CD8-positive, alpha-beta memory T cell (primary cell): Measurements from ENCODE around the gene S100PBP. TPM values are rescaled to one million over a fixed set of nuclear protein-coding genes. Genes with fewer than 3 reads are reported as not detected.

Experiments
- CTCF ChIA-PET: fragments of 350-600 bp; sonication (Branson Sonifier 250); formaldehyde crosslinking; loops from one replicate; lab custom pipeline; 2021; ENCODE audit warnings: antibody characterized with exemption; lab: Charles Lee
- POLR2A ChIA-PET: fragments of 350-600 bp; sonication (Branson Sonifier 250); formaldehyde crosslinking; loops from one replicate; lab custom pipeline; 2021; ENCODE audit warnings: antibody characterized with exemption; lab: Charles Lee
- DNase-seq, 5 donors: peaks; one replicate each; pipeline versions ENCODE4 v3.0.0 to v3.0.0-alpha.2; 2020 to 2022; ENCODE audit warnings: mixed read lengths in 1 of 5
- H3K27ac ChIP-seq: one replicate; pipeline ENCODE4 v1.7.0; 2013; ENCODE audit warnings: low read depth, mild to moderate bottlenecking, low read length, moderate library complexity
- H3K27me3 ChIP-seq: 2 replicates; pipeline ENCODE4 v1.7.0; 2013; ENCODE audit warnings: low read length, mild to moderate bottlenecking; ENCODE audit not compliant: insufficient read depth, poor library complexity, severe bottlenecking
- H3K36me3 ChIP-seq: 2 replicates; pipeline ENCODE4 v1.7.0; 2013; ENCODE audit warnings: mild to moderate bottlenecking, low read length, moderate library complexity; ENCODE audit not compliant: insufficient read depth
- H3K4me1 ChIP-seq: 2 replicates; pipeline ENCODE4 v1.7.0; 2013; ENCODE audit warnings: mild to moderate bottlenecking, low read length, moderate library complexity; ENCODE audit not compliant: insufficient read depth
- H3K4me3 ChIP-seq: 2 replicates; pipeline ENCODE4 v1.7.0; 2013; ENCODE audit warnings: mild to moderate bottlenecking, low read length
- H3K9me3 ChIP-seq: 2 replicates; pipeline ENCODE4 v1.7.0; 2013; ENCODE audit warnings: mild to moderate bottlenecking, low read length
- H3K27ac Mint-ChIP-seq, 8 donors: one replicate each; pipeline ENCODE4 v1.8.0; 2020 to 2021; ENCODE audit warnings: mixed read lengths in 8 of 8, mild to moderate bottlenecking in 6 of 8, inconsistent platforms in 3 of 8, moderate library complexity in 3 of 8
- H3K27me3 Mint-ChIP-seq, 2 donors: one replicate each; pipeline ENCODE4 v1.8.0; 2020 to 2021; ENCODE audit warnings: mixed read lengths in 2 of 2, mild to moderate bottlenecking in 1 of 2, moderate library complexity in 1 of 2
- H3K36me3 Mint-ChIP-seq, 3 donors: one replicate each; pipeline ENCODE4 v1.8.0; 2020 to 2021; ENCODE audit warnings: mixed read lengths in 3 of 3, inconsistent platforms in 1 of 3, mild to moderate bottlenecking in 1 of 3
- H3K4me1 Mint-ChIP-seq, 3 donors: one replicate each; pipeline ENCODE4 v1.8.0; 2020 to 2021; ENCODE audit warnings: mixed read lengths in 3 of 3, inconsistent platforms in 1 of 3, mild to moderate bottlenecking in 1 of 3
- H3K4me3 Mint-ChIP-seq, 7 donors: one replicate each; pipeline ENCODE4 v1.8.0; 2020 to 2021; ENCODE audit warnings: mixed read lengths in 7 of 7, mild to moderate bottlenecking in 6 of 7, moderate library complexity in 4 of 7, inconsistent platforms in 2 of 7
- H3K9me3 Mint-ChIP-seq, 5 donors: one replicate each; pipeline ENCODE4 v1.8.0; 2020 to 2022; ENCODE audit warnings: mixed read lengths in 5 of 5, mild to moderate bottlenecking in 3 of 5, moderate library complexity in 2 of 5, inconsistent platforms in 1 of 5
- polyA plus RNA-seq: library from polyadenylated mRNA; unstranded; fragments of 300-500 nt; fragmentation: Illumina TruSeq; gene quantifications from one replicate; pipeline ENCODE4 v1.2.3, GENCODE V29; 2021
- total RNA-seq, 2 experiments: library from RNA; stranded (reverse); gene quantifications; one replicate each; pipeline ENCODE4 v1.2.3, GENCODE V29; 2021

S100PBP gene
- total and polyA plus RNA-seq, 3 experiments from 2014 or later: 17.3 to 30.6 (median 28.6) TPM

- CTCF ChIA-PET: interaction anchor here (9.5 kb wide), 1 partner anchor 158 kb away, joined by 112 read pairs; no protein-coding TSS in a partner anchor
- Mint-ChIP-seq H3K36me3 (peaks cover 0 to 24% (median 4%) of the 10 kb centered on the region in 3 donors), H3K4me1 (peaks cover 19 to 30% (median 24%) of the 10 kb centered on the region in 3 donors), H3K4me3 (peak overlapping the region in 6 of 7 donors; percentile 6 to 77 (median 68)), H3K9me3 (no peaks in the 10 kb centered on the region), H3K27me3 (peaks cover 25 to 40% of the 10 kb centered on the region in 2 donors), H3K27ac (peak overlapping the region in 3 of 8 donors; percentile 33 to 92 (median 44))
- H3K9me3 ChIP-seq: no peaks in the 10 kb centered on the region
- H3K36me3 ChIP-seq: no peaks in the 10 kb centered on the region
- no peak overlapping the region for H3K4me3 ChIP-seq
- peaks cover 7% of the 10 kb centered on the region for H3K4me1 ChIP-seq
- POLR2A ChIA-PET: no interaction called here
- H3K27ac ChIP-seq: no peak overlapping the region
- DNase-seq: no peak
- H3K27me3 ChIP-seq: peaks cover 35% of the 10 kb centered on the region
These were observed 51.5 kb downstream of the S100PBP start for GRCh38 chr1:32868806-32869455.

GRCh38 chr1:32869923-32870614 lies 52.6 kb downstream of the S100PBP start:
- Mint-ChIP-seq H3K36me3 (peaks cover 0 to 14% (median 0%) of the 10 kb centered on the region in 3 donors), H3K4me3 (peak overlapping the region; percentile 67 to 77 (median 74))
- CTCF ChIA-PET: interaction anchor here (9.5 kb wide), 1 partner anchor 159 kb away, joined by 112 read pairs; no protein-coding TSS in a partner anchor

GRCh38 chr1:32870615-32871363 lies 53.3 kb downstream of the S100PBP start, which contains the start of gene FNDC5:
Gene FNDC5 (minus strand): TSS chr1:32870912.
- H3K27me3 ChIP-seq: peaks cover 35% of the 10 kb centered on the region
- DNase-seq: no peak
- peaks cover 42 to 58% of the 10 kb centered on the region in 2 donors for H3K27me3 Mint-ChIP-seq
- H3K4me3 ChIP-seq: peak within 1 kb of the TSS; percentile 23
- peaks cover 0 to 14% (median 0%) of the 10 kb centered on the region in 3 donors for H3K36me3 Mint-ChIP-seq
- peaks cover 7% of the 10 kb centered on the region for H3K4me1 ChIP-seq
- H3K9me3 ChIP-seq: no peaks in the 10 kb centered on the region
- no peak within 1 kb of the TSS for H3K27ac ChIP-seq
- POLR2A ChIA-PET: no interaction called here
- peak within 1 kb of the TSS in 4 of 8 donors; percentile 17 to 73 (median 30) for H3K27ac Mint-ChIP-seq
- H3K4me1 Mint-ChIP-seq: peaks cover 19 to 30% (median 24%) of the 10 kb centered on the region in 3 donors
- no peaks in the 10 kb centered on the region for H3K36me3 ChIP-seq
- peak within 1 kb of the TSS; percentile 73 to 86 (median 77) for H3K4me3 Mint-ChIP-seq
- H3K9me3 Mint-ChIP-seq: no peaks in the 10 kb centered on the region
- CTCF ChIA-PET: interaction anchor here (0.9 to 9.5 kb wide), 4 partner anchors 11 to 350 kb away, joined by 3 to 112 read pairs (median 8); no protein-coding TSS in a partner anchor

More at GRCh38 chr1:32869923-32870614, 52.6 kb downstream of the S100PBP start:
- POLR2A ChIA-PET: no interaction called here
- H3K27ac Mint-ChIP-seq: peak overlapping the region in 4 of 8 donors; percentile 17 to 73 (median 30)
- Histone ChIP-seq H3K9me3 (no peaks in the 10 kb centered on the region), H3K4me3 (no peak overlapping the region), H3K4me1 (peaks cover 7% of the 10 kb centered on the region), H3K27me3 (peaks cover 35% of the 10 kb centered on the region), H3K36me3 (no peaks in the 10 kb centered on the region), H3K27ac (no peak overlapping the region)
- H3K9me3 Mint-ChIP-seq: no peaks in the 10 kb centered on the region
- peaks cover 19 to 30% (median 24%) of the 10 kb centered on the region in 3 donors for H3K4me1 Mint-ChIP-seq
- peaks cover 36 to 51% of the 10 kb centered on the region in 2 donors for H3K27me3 Mint-ChIP-seq
- DNase-seq: no peak

- Histone ChIP-seq H3K36me3 (no peaks in the 10 kb centered on the region), H3K4me3 (peak overlapping the region; percentile 23), H3K4me1 (peaks cover 7% of the 10 kb centered on the region), H3K27ac (no peak overlapping the region), H3K9me3 (no peaks in the 10 kb centered on the region), H3K27me3 (peaks cover 35% of the 10 kb centered on the region)
- Mint-ChIP-seq H3K27ac (no peak overlapping the region), H3K4me3 (peak overlapping the region; percentile 33 to 86 (median 74)), H3K4me1 (peaks cover 19 to 30% (median 24%) of the 10 kb centered on the region in 3 donors), H3K27me3 (peaks cover 42 to 63% of the 10 kb centered on the region in 2 donors), H3K36me3 (peaks cover 0 to 12% (median 0%) of the 10 kb centered on the region in 3 donors), H3K9me3 (no peaks in the 10 kb centered on the region)
- CTCF ChIA-PET: interaction anchor here (0.9 to 9.5 kb wide), 5 partner anchors 12 to 351 kb away, joined by 3 to 112 read pairs (median 6); no protein-coding TSS in a partner anchor
- POLR2A ChIA-PET: no interaction called here
- no peak for DNase-seq
These were observed 54.1 kb downstream of the S100PBP start for GRCh38 chr1:32871364-32872191.

GRCh38 chr1:32872192-32872460 lies 54.7 kb downstream of the S100PBP start:
- DNase-seq: no peak
- Histone ChIP-seq H3K27ac (no peak overlapping the region), H3K9me3 (no peaks in the 10 kb centered on the region), H3K4me3 (no peak overlapping the region), H3K4me1 (peaks cover 7% of the 10 kb centered on the region), H3K27me3 (peaks cover 39% of the 10 kb centered on the region), H3K36me3 (no peaks in the 10 kb centered on the region)
- POLR2A ChIA-PET: no interaction called here
- Mint-ChIP-seq H3K4me1 (peaks cover 19 to 30% (median 24%) of the 10 kb centered on the region in 3 donors), H3K9me3 (no peaks in the 10 kb centered on the region), H3K4me3 (peak overlapping the region in 1 of 7 donors; percentile 80), H3K27me3 (peaks cover 42 to 66% of the 10 kb centered on the region in 2 donors), H3K36me3 (peaks cover 0 to 10% (median 0%) of the 10 kb centered on the region in 3 donors), H3K27ac (no peak overlapping the region)
- CTCF ChIA-PET: interaction anchor here (1.4 to 9.5 kb wide), 4 partner anchors 12 to 351 kb away, joined by 5 to 112 read pairs (median 9); no protein-coding TSS in a partner anchor

- Histone ChIP-seq H3K9me3 (no peaks in the 10 kb centered on the region), H3K27me3 (peaks cover 39% of the 10 kb centered on the region), H3K4me1 (peaks cover 7% of the 10 kb centered on the region), H3K27ac (no peak overlapping the region), H3K4me3 (no peak overlapping the region), H3K36me3 (no peaks in the 10 kb centered on the region)
- CTCF ChIA-PET: interaction anchor here (0.8 to 9.5 kb wide), 8 partner anchors 19 to 353 kb away, joined by 3 to 112 read pairs (median 4); no protein-coding TSS in a partner anchor
- Mint-ChIP-seq H3K27ac (no peak overlapping the region), H3K4me1 (peaks cover 19 to 30% (median 24%) of the 10 kb centered on the region in 3 donors), H3K4me3 (no peak overlapping the region), H3K9me3 (no peaks in the 10 kb centered on the region), H3K27me3 (peaks cover 42 to 75% of the 10 kb centered on the region in 2 donors), H3K36me3 (peaks cover 0 to 2% (median 0%) of the 10 kb centered on the region in 3 donors)
- DNase-seq: no peak
- POLR2A ChIA-PET: no interaction called here
These were observed 56.0 kb downstream of the S100PBP start for GRCh38 chr1:32873484-32873883.
